HCT116 (cell line): ENCODE results near the gene HORMAD2. TPM values are rescaled to one million over a fixed set of nuclear protein-coding genes. Genes with fewer than 3 reads are reported as not detected.
A peak's percentile ranks its signal among the peaks of the same experiment; 100 is the strongest.

Source experiments
- ATAC-seq: fragments of 200-7000 bp; cut with Tn5 transposase; 2 replicates; pipeline ENCODE4 v1.9.1; 2020; ENCODE audit warnings: mild to moderate bottlenecking, moderate library complexity
- BruUV-seq: library from RNA; stranded (reverse); fragments of 400-500 nt; replicated peaks from 2 replicates; lab custom pipeline; 2021; lab: Mats Ljungman, UMichigan
- CTCF ChIA-PET: fragments of 300-600 bp; sonication (Branson Sonifier 250); formaldehyde crosslinking; loops from one replicate; lab custom pipeline; 2021; ENCODE audit warnings: antibody characterized with exemption; lab: Charles Lee
- POLR2A ChIA-PET: fragments of 300-600, 350-600 bp; sonication (Branson Sonifier 250); formaldehyde crosslinking; loops from one replicate; lab custom pipeline; 2021; ENCODE audit warnings: antibody characterized with exemption; lab: Charles Lee
- RAD21 ChIA-PET, 2 experiments: fragments of 300-600 bp; sonication (Branson Sonifier 250); formaldehyde crosslinking; loops; one replicate each; lab custom pipeline; 2023; ENCODE audit warnings: low total read pairs in 2 of 2; ENCODE audit not compliant: uncharacterized antibody in 2 of 2, unreplicated experiment in 2 of 2, low non-redundant PET in 1 of 2; lab: Charles Lee
- DNase-seq: peaks from one replicate; pipeline ENCODE4 v3.0.0-alpha.2; 2010; ENCODE audit warnings: low read depth, low spot score
- H2AFZ ChIP-seq: fragments of 200-600 bp; shearing (Covaris generic), sonication (generic); 2 replicates; pipeline ENCODE4 v1.6.1; 2017; ENCODE audit warnings: low read depth, mixed run types, mixed read lengths, antibody characterized with exemption, low read length; ENCODE audit not compliant: poor library complexity, severe bottlenecking
- H3K27ac ChIP-seq: 2 replicates; pipeline ENCODE4 v1.5.1; 2012; ENCODE audit warnings: low read depth, low read length
- H3K27me3 ChIP-seq: fragments of 200-600 bp; sonication (generic); 2 replicates; pipeline ENCODE4 v1.6.1; 2016; ENCODE audit warnings: mixed run types, low read length, mixed read lengths; ENCODE audit not compliant: insufficient read depth
- H3K36me3 ChIP-seq, 2 experiments: fragments of 200-500 bp in 1 of 2; fragments of 200-600 bp in 1 of 2; sonication (Bioruptor generic) in 1 of 2; sonication (generic) in 1 of 2; 2 replicates each; pipeline versions ENCODE4 v1.5.1 to v1.6.1; 2014 to 2016; ENCODE audit warnings: low read length in 2 of 2, inconsistent platforms in 1 of 2, mixed read lengths in 1 of 2, mixed run types in 1 of 2; ENCODE audit not compliant: insufficient read depth in 2 of 2, control insufficient read depth in 1 of 2
- H3K4me1 ChIP-seq, 2 experiments: fragments of 200-600 bp in 1 of 2; sonication (generic) in 1 of 2; 2 replicates each; pipeline versions ENCODE4 v1.5.1 to v1.6.1; 2012 to 2017; ENCODE audit warnings: low read length in 2 of 2, inconsistent platforms in 1 of 2, mild to moderate bottlenecking in 1 of 2, mixed read lengths in 1 of 2, mixed run types in 1 of 2, moderate library complexity in 1 of 2; ENCODE audit not compliant: insufficient read depth in 2 of 2, control insufficient read depth in 1 of 2
- H3K4me2 ChIP-seq: fragments of 200-600 bp; sonication (generic); 2 replicates; pipeline ENCODE4 v1.6.1; 2017; ENCODE audit warnings: mixed run types, low read length, mixed read lengths
- H3K4me3 ChIP-seq, 2 experiments: fragments of 200-600 bp in 1 of 2; sonication (generic) in 1 of 2; replicated peaks in 1 of 2; 2 replicates each; pipeline ENCODE4 v1.5.1; 2011 to 2016; ENCODE audit warnings: low read length in 2 of 2, control low read depth in 1 of 2, low read depth in 1 of 2, mild to moderate bottlenecking in 1 of 2, mixed read lengths in 1 of 2, mixed run types in 1 of 2
- H3K79me2 ChIP-seq: fragments of 200-600 bp; sonication (generic); 2 replicates; pipeline ENCODE4 v1.6.1; 2017; ENCODE audit warnings: mild to moderate bottlenecking, mixed run types, low read length, moderate library complexity, mixed read lengths; ENCODE audit not compliant: insufficient read depth
- H3K9ac ChIP-seq: fragments of 200-600 bp; sonication (generic); 2 replicates; pipeline ENCODE4 v1.6.1; 2016; ENCODE audit warnings: low read length, mixed read lengths
- H3K9me2 ChIP-seq: fragments of 200-600 bp; sonication (generic), shearing (Covaris generic); 2 replicates; pipeline ENCODE4 v1.6.1; 2017; ENCODE audit warnings: mixed run types, mild to moderate bottlenecking, moderate library complexity; ENCODE audit not compliant: insufficient read depth
- H3K9me3 ChIP-seq, 2 experiments: fragments of 200-500 bp in 1 of 2; fragments of 200-600 bp in 1 of 2; sonication (Bioruptor generic) in 1 of 2; sonication (generic) in 1 of 2; 2 replicates each; pipeline ENCODE4 v1.6.1; 2014 to 2017; ENCODE audit warnings: low read length in 2 of 2, mixed read lengths in 2 of 2, inconsistent platforms in 1 of 2, low read depth in 1 of 2, mild to moderate bottlenecking in 1 of 2, mixed run types in 1 of 2, moderate library complexity in 1 of 2; ENCODE audit not compliant: control insufficient read depth in 1 of 2, insufficient read depth in 1 of 2
- H4K20me1 ChIP-seq: fragments of 200-600 bp; sonication (generic), shearing (Covaris generic); 2 replicates; pipeline ENCODE4 v1.6.1; 2017; ENCODE audit warnings: mixed run types, mild to moderate bottlenecking, moderate library complexity; ENCODE audit not compliant: insufficient read depth
- CBX3 ChIP-seq: IDR thresholded peaks from 2 replicates; pipeline ENCODE4 v1.6.1; 2012; ENCODE audit warnings: low read depth
- CEBPB ChIP-seq: IDR thresholded peaks from 2 replicates; pipeline ENCODE4 v1.6.1; 2012; ENCODE audit warnings: low read depth
- EGR1 ChIP-seq: IDR thresholded peaks from 2 replicates; pipeline ENCODE4 v1.6.1; 2012; ENCODE audit warnings: low read depth
- ELF1 ChIP-seq: IDR thresholded peaks from 2 replicates; pipeline ENCODE4 v1.6.1; 2012; ENCODE audit warnings: low read depth, borderline replicate concordance
- EZH2 ChIP-seq: fragments of 200-600 bp; sonication (generic); IDR thresholded peaks from 2 replicates; pipeline ENCODE4 v1.6.1; 2017; ENCODE audit warnings: antibody characterized with exemption, mixed run types
- EZH2phosphoT487 ChIP-seq: fragments of 200-600 bp; IDR thresholded peaks from 2 replicates; pipeline ENCODE4 v1.6.1; 2018; ENCODE audit warnings: antibody characterized with exemption, borderline replicate concordance
- FOSL1 ChIP-seq: IDR thresholded peaks from 2 replicates; pipeline ENCODE4 v1.6.1; 2012; ENCODE audit warnings: low read depth
- JUND ChIP-seq: IDR thresholded peaks from 2 replicates; pipeline ENCODE4 v1.6.1; 2012
- POLR2A ChIP-seq: IDR thresholded peaks from 2 replicates; pipeline ENCODE4 v1.7.0; 2011; ENCODE audit warnings: borderline replicate concordance; ENCODE audit not compliant: insufficient read depth, insufficient read length; ENCODE audit errors: extremely low read depth
- RAD21 ChIP-seq: IDR thresholded peaks from 2 replicates; pipeline ENCODE4 v1.6.1; 2012; ENCODE audit warnings: low read depth, mild to moderate bottlenecking
- SP1 ChIP-seq: IDR thresholded peaks from 2 replicates; pipeline ENCODE4 v1.6.1; 2012; ENCODE audit warnings: low read depth
- TCF7L2 ChIP-seq: IDR thresholded peaks from 2 replicates; pipeline ENCODE4 v1.7.0; 2011; ENCODE audit warnings: borderline replicate concordance, inconsistent platforms; ENCODE audit not compliant: insufficient read depth, insufficient read length; ENCODE audit errors: extremely low read depth
- YY1 ChIP-seq: IDR thresholded peaks from 2 replicates; pipeline ENCODE4 v1.6.1; 2011; ENCODE audit warnings: low read length, low read depth, moderate library complexity, mild to moderate bottlenecking; ENCODE audit not compliant: insufficient replicate concordance; ENCODE audit errors: extremely low read depth
- ZFX ChIP-seq: fragments of 450-650 bp; IDR thresholded peaks from 2 replicates; pipeline ENCODE4 v1.6.1; 2017
- intact Hi-C: fragments of 100-400 bp; cut with micrococcal nuclease; formaldehyde crosslinking; loops from 2 replicates; pipeline ENCODE4 v1.10.0; 2022
- total RNA-seq: library from RNA; stranded (reverse); gene quantifications from one replicate; pipeline ENCODE4 v1.2.1, GENCODE V29; 2021; ENCODE audit not compliant: unreplicated experiment
- TF ChIP-seq, protein P1 (sequence below): IDR thresholded peaks from 2 replicates; pipeline ENCODE4 v1.6.1; 2012; ENCODE audit warnings: low read depth
- TF ChIP-seq, protein P2 (sequence below), 3 experiments: fragments of 200-600 bp in 1 of 3; sonication (generic) in 1 of 3; IDR thresholded peaks in 2 of 3; conservative IDR thresholded peaks in 1 of 3; 2 replicates each; pipeline ENCODE4 v1.5.1; 2012 to 2017; ENCODE audit warnings: low read depth in 2 of 3, low read length in 2 of 3, antibody characterized with exemption in 1 of 3, borderline replicate concordance in 1 of 3, control low read depth in 1 of 3, mild to moderate bottlenecking in 1 of 3, mixed read lengths in 1 of 3, mixed run types in 1 of 3, moderate library complexity in 1 of 3; ENCODE audit not compliant: insufficient read depth in 1 of 3
- TF ChIP-seq, protein P3 (sequence below): IDR thresholded peaks from 2 replicates; pipeline ENCODE4 v1.6.1; 2012

HORMAD2 gene
- total RNA-seq, 1 experiment from 2014 or later: not detected

DNA sequence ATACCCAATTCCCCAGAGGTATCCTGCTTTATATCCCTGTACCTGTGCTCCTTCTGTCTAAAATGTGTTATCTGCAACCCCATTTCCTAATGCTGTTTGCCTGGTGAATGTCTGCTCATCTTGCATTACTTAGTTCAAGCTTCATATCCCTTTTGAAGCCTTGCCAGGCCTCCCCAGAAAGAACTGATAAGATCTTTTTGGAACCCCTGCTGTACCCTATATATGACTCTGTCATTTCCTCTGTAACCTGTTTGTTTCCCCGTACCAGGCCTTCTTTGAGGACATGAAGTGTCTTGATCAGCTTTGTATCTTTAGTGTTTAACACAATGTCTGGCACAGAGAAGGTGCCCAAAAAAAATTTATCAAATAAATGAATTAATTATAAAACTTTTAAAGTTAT lies 88.7 kb downstream of the HORMAD2 start (continued):
- TF ChIP-seq TCF7L2: no peak

DNA sequence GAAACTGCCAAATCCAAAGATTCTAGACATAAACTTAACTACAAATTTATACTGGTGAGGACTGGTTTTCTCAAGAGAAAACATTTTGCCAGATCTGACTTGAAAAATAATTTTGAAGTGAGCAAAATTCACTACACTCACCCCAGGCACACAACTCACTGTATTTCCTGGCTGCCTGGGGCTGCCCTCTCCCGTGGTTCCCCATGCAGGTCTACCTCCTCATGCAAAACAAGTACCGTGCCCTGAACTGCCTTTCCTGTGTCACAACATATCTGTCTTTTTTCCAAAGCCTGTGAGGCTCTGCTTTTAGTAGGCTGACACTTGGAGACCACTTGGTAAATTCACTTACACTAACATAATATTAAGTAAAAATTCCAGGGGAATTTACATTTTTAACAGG lies 89.9 kb downstream of the HORMAD2 start:
- DNase-seq (no peak), ATAC-seq (no peak)
- Histone ChIP-seq H3K27ac (no peak overlapping the region), H3K4me2 (no peak overlapping the region), H3K9me3 (no peaks in the 10 kb centered on the region; a peak in 1 of 4 replicates), H3K79me2 (no peaks in the 10 kb centered on the region), H3K27me3 (no peaks in the 10 kb centered on the region), H3K9ac (no peak overlapping the region), H3K4me1 (no peaks in the 10 kb centered on the region), H2AFZ (peak overlapping the region; percentile 1), H3K36me3 (no peaks in the 10 kb centered on the region), H3K9me2 (no peaks in the 10 kb centered on the region), H4K20me1 (no peaks in the 10 kb centered on the region), H3K4me3 (no peak overlapping the region)
- TF ChIP-seq ZFX: no peak
- no peak for TF ChIP-seq CBX3
- TF ChIP-seq SP1: no peak
- TF ChIP-seq RAD21: no peak
- TF ChIP-seq, protein P1, sequence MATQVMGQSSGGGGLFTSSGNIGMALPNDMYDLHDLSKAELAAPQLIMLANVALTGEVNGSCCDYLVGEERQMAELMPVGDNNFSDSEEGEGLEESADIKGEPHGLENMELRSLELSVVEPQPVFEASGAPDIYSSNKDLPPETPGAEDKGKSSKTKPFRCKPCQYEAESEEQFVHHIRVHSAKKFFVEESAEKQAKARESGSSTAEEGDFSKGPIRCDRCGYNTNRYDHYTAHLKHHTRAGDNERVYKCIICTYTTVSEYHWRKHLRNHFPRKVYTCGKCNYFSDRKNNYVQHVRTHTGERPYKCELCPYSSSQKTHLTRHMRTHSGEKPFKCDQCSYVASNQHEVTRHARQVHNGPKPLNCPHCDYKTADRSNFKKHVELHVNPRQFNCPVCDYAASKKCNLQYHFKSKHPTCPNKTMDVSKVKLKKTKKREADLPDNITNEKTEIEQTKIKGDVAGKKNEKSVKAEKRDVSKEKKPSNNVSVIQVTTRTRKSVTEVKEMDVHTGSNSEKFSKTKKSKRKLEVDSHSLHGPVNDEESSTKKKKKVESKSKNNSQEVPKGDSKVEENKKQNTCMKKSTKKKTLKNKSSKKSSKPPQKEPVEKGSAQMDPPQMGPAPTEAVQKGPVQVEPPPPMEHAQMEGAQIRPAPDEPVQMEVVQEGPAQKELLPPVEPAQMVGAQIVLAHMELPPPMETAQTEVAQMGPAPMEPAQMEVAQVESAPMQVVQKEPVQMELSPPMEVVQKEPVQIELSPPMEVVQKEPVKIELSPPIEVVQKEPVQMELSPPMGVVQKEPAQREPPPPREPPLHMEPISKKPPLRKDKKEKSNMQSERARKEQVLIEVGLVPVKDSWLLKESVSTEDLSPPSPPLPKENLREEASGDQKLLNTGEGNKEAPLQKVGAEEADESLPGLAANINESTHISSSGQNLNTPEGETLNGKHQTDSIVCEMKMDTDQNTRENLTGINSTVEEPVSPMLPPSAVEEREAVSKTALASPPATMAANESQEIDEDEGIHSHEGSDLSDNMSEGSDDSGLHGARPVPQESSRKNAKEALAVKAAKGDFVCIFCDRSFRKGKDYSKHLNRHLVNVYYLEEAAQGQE: no peak
- TF ChIP-seq EZH2phosphoT487: no peak
- no peak for TF ChIP-seq YY1
- TF ChIP-seq EGR1: no peak
- TF ChIP-seq TCF7L2: no peak
- TF ChIP-seq POLR2A: no peak
- no peak for TF ChIP-seq ELF1
- no peak for TF ChIP-seq JUND
- TF ChIP-seq EZH2: no peak
- TF ChIP-seq, protein P2, sequence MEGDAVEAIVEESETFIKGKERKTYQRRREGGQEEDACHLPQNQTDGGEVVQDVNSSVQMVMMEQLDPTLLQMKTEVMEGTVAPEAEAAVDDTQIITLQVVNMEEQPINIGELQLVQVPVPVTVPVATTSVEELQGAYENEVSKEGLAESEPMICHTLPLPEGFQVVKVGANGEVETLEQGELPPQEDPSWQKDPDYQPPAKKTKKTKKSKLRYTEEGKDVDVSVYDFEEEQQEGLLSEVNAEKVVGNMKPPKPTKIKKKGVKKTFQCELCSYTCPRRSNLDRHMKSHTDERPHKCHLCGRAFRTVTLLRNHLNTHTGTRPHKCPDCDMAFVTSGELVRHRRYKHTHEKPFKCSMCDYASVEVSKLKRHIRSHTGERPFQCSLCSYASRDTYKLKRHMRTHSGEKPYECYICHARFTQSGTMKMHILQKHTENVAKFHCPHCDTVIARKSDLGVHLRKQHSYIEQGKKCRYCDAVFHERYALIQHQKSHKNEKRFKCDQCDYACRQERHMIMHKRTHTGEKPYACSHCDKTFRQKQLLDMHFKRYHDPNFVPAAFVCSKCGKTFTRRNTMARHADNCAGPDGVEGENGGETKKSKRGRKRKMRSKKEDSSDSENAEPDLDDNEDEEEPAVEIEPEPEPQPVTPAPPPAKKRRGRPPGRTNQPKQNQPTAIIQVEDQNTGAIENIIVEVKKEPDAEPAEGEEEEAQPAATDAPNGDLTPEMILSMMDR (IDR thresholded peaks at IDR 0.05 in 2 of 3, conservative IDR thresholded peaks at IDR 0.05 in 1 of 3; ENCODE audit: borderline replicate concordance in 1 of 3, insufficient read depth in 1 of 3, low read depth in 2 of 3, low read length in 2 of 3): no peak
- no peak for TF ChIP-seq CEBPB
- TF ChIP-seq FOSL1: no peak
- TF ChIP-seq, protein P3, sequence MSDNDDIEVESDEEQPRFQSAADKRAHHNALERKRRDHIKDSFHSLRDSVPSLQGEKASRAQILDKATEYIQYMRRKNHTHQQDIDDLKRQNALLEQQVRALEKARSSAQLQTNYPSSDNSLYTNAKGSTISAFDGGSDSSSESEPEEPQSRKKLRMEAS: no peak
- CTCF ChIA-PET: no interaction called here
- intact Hi-C loops: no loop called here
- no TSS peak for BruUV-seq
- RAD21 ChIA-PET: no interaction called here
- POLR2A ChIA-PET: no interaction called here
